ENCODE results near the gene CHD6.
A peak's percentile ranks its signal among the peaks of the same experiment; 100 is the strongest.

Gene CHD6

DNA sequence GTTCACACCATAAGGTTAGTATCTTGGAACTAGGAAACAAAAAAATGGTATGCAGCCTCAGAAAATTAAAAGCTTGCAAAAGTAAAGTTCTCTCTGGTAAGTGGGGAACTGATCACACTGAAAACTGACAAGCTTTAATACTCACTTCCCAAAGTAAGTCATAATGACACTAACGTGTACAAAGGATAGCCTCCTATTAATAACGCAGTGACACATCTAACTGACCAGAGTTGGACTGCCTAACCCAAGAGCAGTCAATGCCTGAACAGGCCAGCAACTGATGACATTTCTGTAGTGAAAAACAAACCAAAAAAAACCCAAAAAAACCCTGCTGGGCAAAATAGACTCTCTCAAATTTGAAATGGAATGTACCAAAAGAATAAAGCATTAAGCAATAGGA, 30.7 kb downstream of the CHD6 start:
- DNase-seq (ENCODE audit: low spot score), result no peak

DNA sequence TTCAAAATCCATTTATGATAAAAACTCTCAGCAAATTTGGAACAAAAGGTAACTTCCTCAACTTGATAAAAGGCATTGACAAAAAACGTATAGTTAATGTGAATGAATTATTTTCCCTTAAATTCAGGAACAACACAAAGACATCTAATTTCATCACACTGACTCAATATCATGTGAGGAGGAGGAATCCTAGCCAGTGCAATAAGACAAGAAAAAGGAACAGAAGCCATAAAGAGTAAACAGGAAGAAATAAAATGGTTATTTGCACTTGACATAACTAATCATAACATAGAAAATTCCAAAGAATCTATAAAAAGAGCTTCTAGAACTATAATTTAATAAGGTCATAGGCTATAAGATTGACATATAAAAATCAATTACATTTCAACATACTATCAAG, 31.4 kb downstream of the CHD6 start:
- no peak for DNase-seq (ENCODE audit: low spot score)

- no peak for DNase-seq (ENCODE audit: low spot score)
Measured at GRCh38 chr20:41580350-41580749, 37.8 kb downstream of the CHD6 start.

DNA sequence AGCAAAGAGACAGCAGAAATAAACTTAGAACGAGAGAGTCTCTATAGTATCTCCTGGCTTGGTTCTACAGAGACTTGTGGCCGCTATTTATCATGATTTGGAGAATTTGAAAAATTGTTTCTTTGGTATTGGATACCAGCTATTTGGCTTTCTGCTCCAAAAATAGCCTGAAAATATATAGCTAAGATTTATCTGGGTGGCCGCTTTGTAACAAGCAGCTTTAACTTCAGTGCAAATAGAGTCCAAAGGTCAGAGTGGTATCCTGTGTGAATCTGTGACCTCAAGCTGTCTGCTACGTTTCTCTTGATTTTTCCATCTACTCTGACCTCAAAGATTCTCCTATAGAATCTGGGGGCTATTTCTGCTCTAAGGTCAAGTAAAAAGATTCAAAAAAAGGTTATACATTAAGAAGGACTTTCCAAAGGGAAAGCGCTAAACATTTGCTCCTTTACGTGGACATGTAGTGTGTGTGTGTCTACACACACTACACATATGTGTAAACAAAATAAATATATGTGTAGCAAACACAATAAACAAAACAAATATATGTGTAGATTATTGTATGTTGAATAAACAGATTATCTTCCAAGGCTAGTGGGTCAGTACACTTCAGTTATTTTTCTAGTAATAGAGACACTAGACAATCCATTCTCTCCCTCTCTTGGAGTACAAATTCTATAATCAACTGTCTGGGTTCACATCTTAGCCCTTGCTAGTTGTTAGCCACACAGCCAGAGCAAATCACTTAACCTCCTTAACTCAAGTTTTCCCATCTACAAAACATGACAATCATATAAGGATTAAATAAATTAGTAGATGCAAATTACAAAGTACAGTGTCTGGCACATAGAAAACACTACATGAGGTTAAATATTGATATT, 40.8 kb downstream of the CHD6 start:
- DNase-seq (ENCODE audit: low spot score), result no peak

DNA sequence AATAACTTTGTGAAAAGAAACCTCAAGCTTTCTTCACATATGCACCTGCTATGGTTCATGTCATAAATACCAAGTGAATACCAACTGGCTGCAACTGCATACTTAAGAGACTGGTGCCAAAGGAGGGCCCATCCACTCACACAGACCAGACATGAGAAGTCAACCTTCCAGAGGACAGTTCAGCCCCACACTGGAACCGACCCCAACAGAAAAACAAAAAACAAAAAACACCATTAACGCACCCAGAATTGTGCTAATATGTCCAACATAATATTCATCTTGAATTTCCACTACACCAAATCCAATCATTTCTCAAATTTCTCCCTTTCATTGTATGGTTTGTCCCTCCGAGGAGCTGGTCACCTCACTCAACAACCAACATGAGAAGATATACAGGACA, 42.8 kb downstream of the CHD6 start:
- DNase-seq (ENCODE audit: low spot score), result no peak

- DNase-seq (ENCODE audit: low spot score), result no peak
Measured at GRCh38 chr20:41574802-41575389, 43.3 kb downstream of the CHD6 start.

GRCh38 chr20:41573955-41574354, 44.2 kb downstream of the CHD6 start:
- no peak for DNase-seq (ENCODE audit: low spot score)

DNA sequence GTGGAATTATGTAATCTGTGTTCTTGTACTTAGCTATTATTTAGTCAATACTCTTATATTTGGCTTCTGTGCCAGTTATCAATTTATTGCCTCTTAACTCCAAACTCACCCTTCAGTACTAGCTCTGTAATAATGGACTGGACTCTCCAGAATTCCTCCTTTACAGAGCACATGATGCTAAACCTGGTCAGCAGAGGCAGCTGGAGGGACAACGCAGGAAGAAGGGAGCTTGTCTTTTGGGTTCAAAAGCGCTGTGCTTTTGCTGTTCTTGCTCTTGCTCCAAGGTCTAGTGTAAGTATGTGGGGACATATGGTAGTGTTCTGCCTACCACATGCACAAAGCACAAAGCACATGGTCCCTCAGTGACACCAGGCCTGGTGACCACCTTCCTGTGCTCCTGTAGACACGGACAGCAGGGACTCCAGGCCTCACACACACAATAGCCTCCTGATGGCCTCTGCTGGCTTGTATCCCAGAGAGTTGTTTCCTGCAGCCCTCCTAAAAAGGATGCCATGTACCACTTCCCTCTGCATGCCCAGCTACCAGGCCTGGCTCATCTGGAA, 46.1 kb downstream of the CHD6 start:
- DNase-seq (ENCODE audit: low spot score), result no peak

DNA sequence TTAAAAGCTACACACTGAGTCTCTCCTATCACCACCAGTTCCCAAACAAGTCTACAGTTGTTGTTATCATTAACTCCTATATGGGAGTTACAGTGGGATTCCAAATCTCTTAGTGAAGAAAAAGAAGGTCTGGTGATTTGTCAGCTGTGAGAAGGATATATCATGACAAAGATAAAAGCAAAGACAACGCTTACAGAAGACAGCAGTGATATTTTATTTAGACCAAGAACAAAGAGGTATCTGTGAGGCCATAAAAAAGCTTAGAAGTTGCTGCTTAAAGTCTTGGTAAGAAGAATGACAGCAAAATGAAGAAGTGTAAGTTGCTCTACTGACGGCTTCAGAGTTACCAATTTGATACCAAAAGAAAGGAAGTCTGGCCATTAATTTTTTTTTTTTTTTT, 47.2 kb downstream of the CHD6 start:
- peak; percentile 77 for DNase-seq (ENCODE audit: low spot score)

- DNase-seq (ENCODE audit: low spot score), result no peak
Measured at GRCh38 chr20:41570557-41570956, 47.6 kb downstream of the CHD6 start.

- DNase-seq (ENCODE audit: low spot score), result no peak
Measured at GRCh38 chr20:41567615-41568014, 50.6 kb downstream of the CHD6 start.

DNA sequence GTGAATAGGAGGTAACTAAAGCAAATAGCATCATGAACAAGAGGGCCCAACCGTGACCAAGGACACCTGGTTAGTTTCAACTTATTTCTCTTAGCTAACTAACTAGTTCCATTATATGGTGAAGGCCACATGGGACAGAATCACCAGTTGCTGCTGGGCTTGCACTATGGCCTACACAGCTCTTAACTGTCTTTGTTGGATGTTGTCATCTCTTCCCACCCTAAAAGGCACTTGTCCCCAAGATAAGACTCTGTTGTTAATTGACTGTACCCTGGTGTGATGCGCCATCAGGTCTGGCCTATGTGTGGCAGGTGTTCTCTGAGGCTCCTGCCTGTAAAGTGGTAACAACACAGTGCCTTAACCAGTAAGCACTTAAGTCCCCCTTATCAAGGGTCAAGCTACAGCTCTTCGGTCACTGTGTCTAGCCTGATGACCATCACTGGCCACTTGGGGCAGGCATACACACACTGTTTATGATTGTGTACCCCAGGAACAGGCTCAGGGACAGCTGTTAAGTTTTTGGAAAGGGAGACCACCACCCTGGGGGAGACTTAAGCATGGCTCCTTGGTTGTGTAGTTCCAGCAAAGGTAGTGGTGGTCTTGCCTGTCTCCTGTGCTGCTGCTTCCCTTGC, 51.2 kb downstream of the CHD6 start:
- DNase-seq (ENCODE audit: low spot score), result no peak

DNA sequence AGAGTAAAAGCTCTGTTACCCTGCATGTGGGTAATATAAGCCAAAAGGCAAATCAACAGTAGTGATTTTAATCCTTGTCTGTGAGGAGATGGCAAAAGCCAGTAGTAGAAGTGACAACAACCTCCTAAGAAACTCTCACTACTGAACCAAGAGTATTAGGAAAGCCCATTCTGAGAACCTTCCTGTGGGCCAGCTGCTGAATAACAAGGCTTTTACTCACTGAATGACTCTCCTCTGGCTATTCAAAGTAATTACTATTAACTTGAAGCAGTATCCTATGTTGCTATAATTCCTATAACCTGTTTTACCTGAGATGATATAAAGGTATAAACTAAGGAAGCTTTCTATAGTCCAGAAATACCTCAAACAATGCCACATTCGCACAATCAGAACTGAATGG, 55.1 kb downstream of the CHD6 start:
- DNase-seq (ENCODE audit: low spot score), result no peak

DNA sequence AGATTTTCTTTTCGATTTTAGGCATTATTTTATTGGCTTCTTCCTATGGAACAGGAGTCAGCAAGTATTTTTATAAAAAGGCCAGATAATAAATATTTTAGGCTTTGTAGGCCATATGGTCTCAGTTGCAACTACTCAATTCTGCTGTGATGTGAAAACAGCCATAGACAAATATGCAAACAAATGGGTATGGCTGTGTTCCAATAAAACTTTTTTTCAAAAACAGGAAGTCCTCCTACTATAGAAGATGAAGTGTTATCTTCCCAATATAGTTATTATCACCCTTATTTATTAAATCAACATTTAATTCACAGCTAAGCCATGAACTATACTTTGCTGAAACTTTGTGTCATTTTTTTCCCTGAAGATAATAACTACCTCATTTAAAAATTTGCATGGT, 57.2 kb downstream of the CHD6 start:
- no peak for DNase-seq (ENCODE audit: low spot score)

- no peak for DNase-seq (ENCODE audit: low spot score)
Measured at GRCh38 chr20:41559658-41560057, 58.5 kb downstream of the CHD6 start.

DNA sequence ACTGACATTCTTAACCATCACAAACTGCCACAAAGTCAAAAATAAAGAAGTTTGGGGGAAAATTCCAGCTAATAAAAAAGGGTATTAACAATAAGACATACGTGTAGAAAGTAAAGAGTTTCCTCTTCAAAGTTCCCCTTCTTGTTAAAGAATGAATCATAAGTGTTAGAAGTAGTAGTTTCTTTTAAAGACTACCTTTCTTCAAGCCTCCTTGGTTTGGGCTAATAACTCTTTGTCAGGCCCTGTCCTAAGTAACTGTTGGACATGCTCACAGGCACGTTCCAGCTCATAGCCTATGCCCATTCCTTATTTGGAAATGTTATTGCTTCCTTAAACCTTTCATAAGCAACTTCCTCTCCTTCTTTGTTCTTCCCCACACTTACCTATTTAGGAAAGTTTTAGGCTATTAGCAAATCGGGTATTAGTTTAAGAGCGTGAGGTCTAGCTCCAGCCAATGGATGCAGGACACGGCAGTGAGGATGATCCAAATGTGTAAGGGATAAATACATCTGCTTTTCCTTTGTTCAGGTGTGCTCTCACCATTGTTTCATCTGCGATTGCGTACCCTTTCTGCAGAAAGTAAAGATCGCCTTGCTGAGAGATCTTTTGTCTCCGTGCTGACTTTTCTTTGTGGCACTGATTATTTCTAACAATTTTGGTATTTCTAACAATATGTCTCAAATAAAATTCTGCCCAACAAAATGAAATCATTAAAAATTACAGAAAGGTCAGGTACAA, 64.9 kb downstream of the CHD6 start:
- no peak for DNase-seq (ENCODE audit: low spot score)

GRCh38 chr20:41552295-41553068, 65.7 kb downstream of the CHD6 start:
- DNase-seq (ENCODE audit: low spot score), result no peak

- DNase-seq (ENCODE audit: low spot score), result no peak
Measured at GRCh38 chr20:41551011-41551705, 67.0 kb downstream of the CHD6 start.

DNA sequence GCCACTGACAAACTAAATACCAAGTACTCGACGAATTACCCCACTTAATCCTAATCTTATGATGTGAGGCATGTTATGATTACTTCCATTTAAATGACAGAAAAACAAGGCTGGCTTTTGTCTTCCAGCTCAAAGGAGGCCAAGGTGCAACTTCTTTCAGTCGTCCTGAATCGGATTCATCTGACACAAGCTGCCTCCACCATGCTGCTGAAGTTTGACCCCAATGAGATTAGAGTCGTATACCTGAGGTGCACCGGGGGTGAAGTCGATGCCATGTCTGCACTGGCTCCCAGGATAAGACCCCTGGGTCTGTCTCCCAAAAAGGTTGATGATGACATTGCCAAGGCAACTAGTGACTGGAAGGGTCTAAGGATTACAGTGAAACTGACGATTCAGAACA, 71.0 kb downstream of the CHD6 start:
- no peak for DNase-seq (ENCODE audit: low spot score)

GRCh38 chr20:41546535-41546934, 71.6 kb downstream of the CHD6 start:
- no peak for DNase-seq (ENCODE audit: low spot score)

DNA sequence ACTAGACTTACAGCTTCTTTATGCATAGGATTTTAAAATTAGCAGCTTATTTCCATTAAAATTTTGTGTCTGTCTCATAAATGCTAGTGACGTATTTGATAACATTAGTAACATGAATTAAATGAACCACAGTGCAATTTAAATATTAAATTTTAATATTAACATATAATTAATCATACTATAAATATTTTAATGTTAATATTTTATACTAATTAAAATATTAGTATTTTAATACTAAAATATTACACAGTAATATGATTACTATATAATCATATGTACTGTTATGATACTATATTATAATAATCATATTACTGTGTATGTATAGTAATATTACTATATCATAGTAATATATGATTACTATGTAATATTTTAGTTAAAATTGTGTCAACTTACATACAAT, 73.7 kb downstream of the CHD6 start:
- DNase-seq (ENCODE audit: low spot score), result no peak

Measured in COLO829 (cell line).